A549 (cell line): ENCODE data around the gene TRPV3. TPM values are rescaled to one million over a fixed set of nuclear protein-coding genes. Genes with fewer than 3 reads are reported as not detected.

ENCODE experiments used
- ATAC-seq, 2 experiments: fragments of 200-7000 bp in 1 of 2; fragments of >200 bp in 1 of 2; cut with Nextera tagmentation in 1 of 2; cut with Tn5 transposase in 1 of 2; 3 replicates each; pipeline versions ENCODE4 v1.8.0 to v1.9.1; 2018 to 2020; ENCODE audit warnings: mild to moderate bottlenecking in 1 of 2, moderate library complexity in 1 of 2
- CTCF ChIA-PET: fragments of 300-600 bp; sonication (Branson Sonifier 250); formaldehyde crosslinking; extraction: SDS; loops from one replicate; lab custom pipeline; 2021; ENCODE audit warnings: antibody characterized with exemption, inconsistent platforms; lab: Yijun Ruan, JAX
- POLR2A ChIA-PET: fragments of 350-600 bp; formaldehyde crosslinking; extraction: SDS; loops from one replicate; lab custom pipeline; 2021; ENCODE audit warnings: antibody characterized with exemption, inconsistent platforms; lab: Yijun Ruan, JAX
- DNase-seq, 2 experiments: peaks; one replicate each; pipeline versions ENCODE4 v3.0.0 to v3.0.0-alpha.2; 2011 to 2016; ENCODE audit warnings: low read depth in 1 of 2, low spot score in 1 of 2
- FAIRE-seq: peaks from 2 replicates; lab custom pipeline; 2011; peaks lifted over from hg19 to GRCh38; lab: Jason Lieb, UNC
- H3K27ac ChIP-seq, 2 experiments: fragments of >200 bp; sonication (Bioruptor Twin); formaldehyde crosslinking; 3 replicates each; pipeline ENCODE4 v1.5.1; 2016 to 2017
- H3K4me1 ChIP-seq: fragments of >200 bp; sonication (Bioruptor Twin); formaldehyde crosslinking; 3 replicates; pipeline ENCODE4 v1.6.1; 2016
- H3K4me2 ChIP-seq: fragments of >200 bp; sonication (Bioruptor Twin); formaldehyde crosslinking; 3 replicates; pipeline ENCODE4 v1.6.1; 2016
- H3K4me3 ChIP-seq: fragments of >200 bp; sonication (Bioruptor Twin); formaldehyde crosslinking; 3 replicates; pipeline ENCODE4 v1.5.1; 2016
- H3K9me3 ChIP-seq: fragments of >200 bp; sonication (Bioruptor Twin); formaldehyde crosslinking; 3 replicates; pipeline ENCODE4 v1.6.1; 2016
- CBX2 ChIP-seq: fragments of 200-600 bp; sonication (generic); IDR thresholded peaks from 2 replicates; pipeline ENCODE4 v1.6.1; 2016; ENCODE audit warnings: low read depth, mild to moderate bottlenecking, borderline replicate concordance
- FOSL2 ChIP-seq, 2 experiments: fragments of 450-650 bp in 1 of 2; fragments of >200 bp in 1 of 2; sonication (Bioruptor Twin) in 1 of 2; formaldehyde crosslinking; IDR thresholded peaks; 2 replicates each; pipeline versions ENCODE4 v1.5.0 to v1.6.1; 2016 to 2020; ENCODE audit warnings: mild to moderate bottlenecking in 1 of 2, moderate library complexity in 1 of 2
- HDAC2 ChIP-seq: fragments of 200-600 bp; sonication (generic); IDR thresholded peaks from 2 replicates; pipeline ENCODE4 v1.6.1; 2016
- HOXA7 ChIP-seq: fragments of 250-450 bp; sonication (Bioruptor Pico); IDR thresholded peaks from 2 replicates; pipeline ENCODE4 v1.5.0; 2020; ENCODE audit warnings: mild to moderate bottlenecking, moderate library complexity
- MAZ ChIP-seq: fragments of 150-350 bp; IDR thresholded peaks from 2 replicates; pipeline ENCODE4 v1.6.1; 2014; ENCODE audit warnings: antibody characterized with exemption, low read depth, low read length, borderline replicate concordance
- NFE2L2 ChIP-seq: fragments of 150-350 bp; conservative IDR thresholded peaks from 2 replicates; pipeline ENCODE4 v1.6.1; 2014; ENCODE audit warnings: low read length
- NPAS2 ChIP-seq: fragments of 250-450 bp; sonication (Bioruptor Pico); IDR thresholded peaks from 2 replicates; pipeline ENCODE4 v1.8.0; 2022; ENCODE audit warnings: mild to moderate bottlenecking, moderate library complexity, borderline replicate concordance
- PHF8 ChIP-seq: fragments of 200-600 bp; sonication (generic); IDR thresholded peaks from 2 replicates; pipeline ENCODE4 v1.6.1; 2016; ENCODE audit warnings: low read depth, mild to moderate bottlenecking, antibody characterized with exemption, moderate library complexity, borderline replicate concordance
- RAD21 ChIP-seq, 2 experiments: fragments of >200 bp in 1 of 2; sonication (Bioruptor Twin) in 1 of 2; formaldehyde crosslinking in 1 of 2; IDR thresholded peaks in 1 of 2; conservative IDR thresholded peaks in 1 of 2; 2 replicates in 1 of 2; 3 replicates in 1 of 2; pipeline ENCODE4 v1.6.1; 2012 to 2018; ENCODE audit warnings: inconsistent platforms in 1 of 2
- RARB ChIP-seq: fragments of 250-450 bp; sonication (Bioruptor Pico); IDR thresholded peaks from 2 replicates; pipeline ENCODE4 v1.8.0; 2021; ENCODE audit warnings: mild to moderate bottlenecking, moderate library complexity
- RCOR1 ChIP-seq: fragments of 150-350 bp; IDR thresholded peaks from 2 replicates; pipeline ENCODE4 v1.6.1; 2014; ENCODE audit warnings: antibody characterized with exemption, low read length, low read depth
- RFX5 ChIP-seq: fragments of 450-650 bp; IDR thresholded peaks from 2 replicates; pipeline ENCODE4 v1.7.1; 2014; ENCODE audit warnings: antibody characterized with exemption, mild to moderate bottlenecking, moderate library complexity
- ZC3H11A ChIP-seq: fragments of 450-650 bp; IDR thresholded peaks from 2 replicates; pipeline ENCODE4 v1.6.1; 2014; ENCODE audit warnings: antibody characterized with exemption, mild to moderate bottlenecking
- ZFP36 ChIP-seq: fragments of 450-650 bp; IDR thresholded peaks from 2 replicates; pipeline ENCODE4 v1.6.1; 2014; ENCODE audit warnings: borderline replicate concordance; ENCODE audit not compliant: partially characterized antibody
- ZNF302 ChIP-seq: fragments of 250-450 bp; sonication (Bioruptor Pico); IDR thresholded peaks from 2 replicates; pipeline ENCODE4 v1.9.0; 2021; ENCODE audit warnings: inconsistent platforms, mild to moderate bottlenecking, moderate library complexity
- ZSCAN20 ChIP-seq: fragments of 250-450 bp; sonication (Bioruptor Pico); IDR thresholded peaks from 2 replicates; pipeline ENCODE4 v1.8.0; 2022; ENCODE audit warnings: mild to moderate bottlenecking, moderate library complexity
- WGBS: methylation state at CpG from one replicate; pipeline ENCODE4 v1.1.6; 2017; ENCODE audit errors: missing lambda C conversion rate; 5-methylcytosine and 5-hydroxymethylcytosine counted together
- polyA plus RNA-seq, 4 experiments: library from polyadenylated mRNA; depleted of rRNA in 3 of 4; stranded (reverse); fragments of >200 nt; fragmentation: RNase III in 1 of 4; extraction: RNeasy Plus Mini Kit Qiagen cat#74134 plus additional on column Dnase treatment in 1 of 4; gene quantifications; 2 replicates in 3 of 4; 3 replicates in 1 of 4; pipeline ENCODE4 v1.2.3, GENCODE V29; 2011 to 2017
- TF ChIP-seq, protein P1 (sequence below): fragments of 150-350 bp; IDR thresholded peaks from 2 replicates; pipeline ENCODE4 v1.6.1; 2014; ENCODE audit warnings: low read depth, mild to moderate bottlenecking, low read length
- TF ChIP-seq, protein P2 (sequence below): IDR thresholded peaks from 2 replicates; pipeline ENCODE4 v1.6.1; 2012; ENCODE audit warnings: low read depth, borderline replicate concordance
- TF ChIP-seq, protein P3 (sequence below): fragments of 450-650 bp; IDR thresholded peaks from 2 replicates; pipeline ENCODE4 v1.6.1; 2014; ENCODE audit warnings: antibody characterized with exemption
- TF ChIP-seq, protein P4 (sequence below): fragments of 250-450 bp; sonication (Bioruptor Pico); IDR thresholded peaks from 2 replicates; pipeline ENCODE4 v1.5.0; 2020; ENCODE audit warnings: low read depth, mild to moderate bottlenecking, moderate library complexity

Gene TRPV3
- polyA plus RNA-seq, 2 of the 4 experiments (the other 2 are of a cell fraction), result 0.46 to 1.2 TPM

DNA sequence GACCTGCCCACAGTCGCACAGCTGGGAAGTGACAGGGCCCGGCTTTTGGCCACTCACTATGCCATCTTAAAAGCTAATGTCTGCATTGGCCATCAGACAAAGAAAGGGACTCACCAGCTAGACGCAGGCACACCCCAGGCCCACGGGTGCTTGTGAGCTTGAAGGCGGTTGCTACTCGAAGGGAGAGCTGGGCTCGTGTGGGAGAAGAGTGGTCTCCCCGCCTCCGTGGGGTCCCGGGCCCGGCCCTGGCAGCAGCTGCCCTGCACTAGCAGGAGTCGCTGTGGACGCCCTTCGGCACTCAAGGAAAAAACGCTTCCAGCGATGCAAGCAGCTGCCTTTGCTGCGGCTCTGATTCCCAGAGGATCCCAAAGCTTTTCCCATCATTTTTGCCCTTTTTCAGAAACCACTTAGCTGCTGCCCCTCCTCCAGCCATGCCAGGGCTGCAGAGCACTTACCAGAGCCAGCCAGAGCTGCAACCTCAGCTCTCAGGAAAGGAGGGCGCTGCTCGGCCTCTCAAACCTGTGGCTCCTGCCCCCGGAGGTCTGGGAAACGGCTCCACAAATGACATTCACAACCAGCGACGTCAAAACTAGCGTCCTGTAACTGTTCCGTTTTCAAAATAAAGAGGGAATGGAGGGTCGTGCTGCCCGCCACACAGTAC is 39.3 kb upstream of the TRPV3 start (continued):
- TF ChIP-seq CBX2 (no peak), NFE2L2 (no peak), ZC3H11A (no peak)

DNA sequence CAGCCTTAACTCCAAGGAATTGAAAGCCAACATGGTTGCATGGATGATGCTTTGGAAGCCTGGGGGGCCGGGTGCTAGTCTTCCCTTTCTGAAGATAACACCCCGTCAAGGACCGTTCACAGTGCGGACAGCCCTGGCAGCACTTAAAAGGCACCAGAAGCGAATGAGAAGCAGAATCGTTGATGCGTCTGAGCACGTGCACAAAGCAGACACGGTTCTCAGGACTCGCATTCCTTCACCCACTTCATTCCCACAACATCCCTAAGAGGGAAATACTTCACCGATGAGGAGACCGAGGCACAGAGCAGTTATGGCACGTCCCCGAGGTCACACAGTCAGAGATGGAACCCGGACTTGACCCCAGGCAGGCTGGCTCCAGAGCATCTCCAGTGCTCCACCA is 37.4 kb upstream of the TRPV3 start:
- 90% methylated on average over 15 of the region's 15 CpGs for WGBS
- TF ChIP-seq HOXA7 (CRISPR knock-in tag), result no peak
- no peak for TF ChIP-seq MAZ
- no peak for TF ChIP-seq FOSL2 (IDR thresholded peaks at IDR 0.05)
- no peak for TF ChIP-seq FOSL2 (CRISPR knock-in tag; IDR thresholded peaks at IDR 0.05)
- TF ChIP-seq CBX2, result no peak
- no peak for TF ChIP-seq NPAS2 (CRISPR knock-in tag)
- TF ChIP-seq ZSCAN20, result no peak
- TF ChIP-seq PHF8, result no peak
- no peak for TF ChIP-seq RARB (CRISPR knock-in tag)
- no peak for TF ChIP-seq RAD21 (conservative IDR thresholded peaks at IDR 0.05 in 1 of 2, IDR thresholded peaks at IDR 0.05 in 1 of 2)
- TF ChIP-seq, protein P1, sequence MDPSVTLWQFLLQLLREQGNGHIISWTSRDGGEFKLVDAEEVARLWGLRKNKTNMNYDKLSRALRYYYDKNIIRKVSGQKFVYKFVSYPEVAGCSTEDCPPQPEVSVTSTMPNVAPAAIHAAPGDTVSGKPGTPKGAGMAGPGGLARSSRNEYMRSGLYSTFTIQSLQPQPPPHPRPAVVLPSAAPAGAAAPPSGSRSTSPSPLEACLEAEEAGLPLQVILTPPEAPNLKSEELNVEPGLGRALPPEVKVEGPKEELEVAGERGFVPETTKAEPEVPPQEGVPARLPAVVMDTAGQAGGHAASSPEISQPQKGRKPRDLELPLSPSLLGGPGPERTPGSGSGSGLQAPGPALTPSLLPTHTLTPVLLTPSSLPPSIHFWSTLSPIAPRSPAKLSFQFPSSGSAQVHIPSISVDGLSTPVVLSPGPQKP, result no peak
- no peak for TF ChIP-seq ZNF302 (CRISPR knock-in tag)
- no peak for TF ChIP-seq HDAC2
- TF ChIP-seq, protein P2, sequence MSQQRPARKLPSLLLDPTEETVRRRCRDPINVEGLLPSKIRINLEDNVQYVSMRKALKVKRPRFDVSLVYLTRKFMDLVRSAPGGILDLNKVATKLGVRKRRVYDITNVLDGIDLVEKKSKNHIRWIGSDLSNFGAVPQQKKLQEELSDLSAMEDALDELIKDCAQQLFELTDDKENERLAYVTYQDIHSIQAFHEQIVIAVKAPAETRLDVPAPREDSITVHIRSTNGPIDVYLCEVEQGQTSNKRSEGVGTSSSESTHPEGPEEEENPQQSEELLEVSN, result no peak
- no peak for TF ChIP-seq RCOR1
- no peak for TF ChIP-seq RFX5
- TF ChIP-seq, protein P3, sequence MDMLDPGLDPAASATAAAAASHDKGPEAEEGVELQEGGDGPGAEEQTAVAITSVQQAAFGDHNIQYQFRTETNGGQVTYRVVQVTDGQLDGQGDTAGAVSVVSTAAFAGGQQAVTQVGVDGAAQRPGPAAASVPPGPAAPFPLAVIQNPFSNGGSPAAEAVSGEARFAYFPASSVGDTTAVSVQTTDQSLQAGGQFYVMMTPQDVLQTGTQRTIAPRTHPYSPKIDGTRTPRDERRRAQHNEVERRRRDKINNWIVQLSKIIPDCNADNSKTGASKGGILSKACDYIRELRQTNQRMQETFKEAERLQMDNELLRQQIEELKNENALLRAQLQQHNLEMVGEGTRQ, result no peak
- no peak for TF ChIP-seq ZFP36
- TF ChIP-seq, protein P4, sequence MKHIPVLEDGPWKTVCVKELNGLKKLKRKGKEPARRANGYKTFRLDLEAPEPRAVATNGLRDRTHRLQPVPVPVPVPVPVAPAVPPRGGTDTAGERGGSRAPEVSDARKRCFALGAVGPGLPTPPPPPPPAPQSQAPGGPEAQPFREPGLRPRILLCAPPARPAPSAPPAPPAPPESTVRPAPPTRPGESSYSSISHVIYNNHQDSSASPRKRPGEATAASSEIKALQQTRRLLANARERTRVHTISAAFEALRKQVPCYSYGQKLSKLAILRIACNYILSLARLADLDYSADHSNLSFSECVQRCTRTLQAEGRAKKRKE (CRISPR knock-in tag), result no peak
- ChIA-PET POLR2A (no interaction called here), CTCF (no interaction called here)
- no peaks in the 10 kb centered on the region for H3K9me3 ChIP-seq
- H3K4me2 ChIP-seq, result no peak overlapping the region
- ATAC-seq (no peak), DNase-seq (no peak), FAIRE-seq (no peak)
- H3K4me1 ChIP-seq, result no peaks in the 10 kb centered on the region
- no peak overlapping the region for H3K4me3 ChIP-seq
- H3K27ac ChIP-seq, result no peak overlapping the region
